Measurements from ENCODE around the gene ACP1.
"Not testable (repeated sequence)": the region's sequence is repeated elsewhere in the genome, so short reads cannot be mapped to it uniquely, and the experiment has no call there.

Gene ACP1

GRCh38 chr2:314561-315336 is 50.0 kb downstream of the ACP1 start:
- no peak for DNase-seq

- DNase-seq, result not testable (repeated sequence)
Measured at GRCh38 chr2:315925-316324, 51.2 kb downstream of the ACP1 start.

- DNase-seq, result no peak
Measured at GRCh38 chr2:316381-316780, 51.6 kb downstream of the ACP1 start.

GRCh38 chr2:317501-318424 is 53.0 kb downstream of the ACP1 start:
- no peak for DNase-seq

- DNase-seq, result no peak
Measured at GRCh38 chr2:319059-319600, 54.4 kb downstream of the ACP1 start.

- no peak for DNase-seq
Measured at GRCh38 chr2:320561-320960, 55.8 kb downstream of the ACP1 start.

- DNase-seq, result no peak
Measured at GRCh38 chr2:322326-322725, 57.6 kb downstream of the ACP1 start.

GRCh38 chr2:323035-323434 is 58.3 kb downstream of the ACP1 start:
- no peak for DNase-seq

Measured in stimulated activated CD4-positive, alpha-beta T cell treated with anti-CD3 and anti-CD28 coated beads, Interleukin-12 subunit alpha, Interleukin-12 subunit beta, amount 100 ng/mL, for 4 hours (primary cell).